Trophoblast cell (in vitro differentiated cells and primary cell): Measurements from ENCODE around the gene POU4F1.

Source experiments
- DNase-seq, 2 donors: peaks; one replicate each; pipeline ENCODE4 v3.0.0-alpha.2; 2016
- H2AFZ ChIP-seq: 2 replicates; pipeline ENCODE4 v1.6.1; 2013; ENCODE audit warnings: low read length, moderate library complexity, mild to moderate bottlenecking; ENCODE audit not compliant: insufficient read depth, poor library complexity
- H2AK5ac ChIP-seq: 2 replicates; pipeline ENCODE4 v1.6.1; 2013; ENCODE audit warnings: mild to moderate bottlenecking, low read length
- H2BK120ac ChIP-seq: 2 replicates; pipeline ENCODE4 v1.6.1; 2013; ENCODE audit warnings: low read length, mild to moderate bottlenecking, moderate library complexity; ENCODE audit not compliant: insufficient read depth, poor library complexity
- H2BK12ac ChIP-seq: 2 replicates; pipeline ENCODE4 v1.6.1; 2013; ENCODE audit warnings: mild to moderate bottlenecking, low read length, moderate library complexity
- H2BK5ac ChIP-seq: 2 replicates; pipeline ENCODE4 v1.6.1; 2013; ENCODE audit warnings: low read length, low read depth, moderate library complexity, mild to moderate bottlenecking; ENCODE audit not compliant: poor library complexity
- H3K14ac ChIP-seq: 2 replicates; pipeline ENCODE4 v1.6.1; 2013; ENCODE audit warnings: mild to moderate bottlenecking, low read length
- H3K18ac ChIP-seq: 2 replicates; pipeline ENCODE4 v1.6.1; 2013; ENCODE audit warnings: mild to moderate bottlenecking, low read length
- H3K23ac ChIP-seq: 2 replicates; pipeline ENCODE4 v1.6.1; 2013; ENCODE audit warnings: low read length
- H3K27ac ChIP-seq: 2 replicates; pipeline ENCODE4 v1.5.1; 2013; ENCODE audit warnings: low read depth, mild to moderate bottlenecking, inconsistent platforms, low read length, moderate library complexity
- H3K27me3 ChIP-seq: 2 replicates; pipeline ENCODE4 v1.6.1; 2013; ENCODE audit warnings: inconsistent platforms, mild to moderate bottlenecking, low read length, moderate library complexity; ENCODE audit not compliant: insufficient read depth
- H3K36me3 ChIP-seq, 2 experiments: 1 replicate in 1 of 2; 2 replicates in 1 of 2; pipeline ENCODE4 v1.6.1; 2013; ENCODE audit warnings: low read length in 2 of 2, mild to moderate bottlenecking in 2 of 2, moderate library complexity in 1 of 2; ENCODE audit not compliant: insufficient read depth in 2 of 2, control insufficient read depth in 1 of 2
- H3K4ac ChIP-seq: 2 replicates; pipeline ENCODE4 v1.6.1; 2013; ENCODE audit warnings: low read depth, mild to moderate bottlenecking, low read length, moderate library complexity
- H3K4me1 ChIP-seq, 2 experiments: 1 replicate in 1 of 2; 2 replicates in 1 of 2; pipeline ENCODE4 v1.6.1; 2013; ENCODE audit warnings: low read length in 2 of 2, mild to moderate bottlenecking in 2 of 2, moderate library complexity in 1 of 2; ENCODE audit not compliant: insufficient read depth in 2 of 2, control insufficient read depth in 1 of 2
- H3K4me2 ChIP-seq: 2 replicates; pipeline ENCODE4 v1.6.1; 2013; ENCODE audit warnings: inconsistent platforms, mild to moderate bottlenecking, low read length, moderate library complexity
- H3K4me3 ChIP-seq: 2 replicates; pipeline ENCODE4 v1.5.1; 2013; ENCODE audit warnings: mild to moderate bottlenecking, low read depth, low read length, inconsistent platforms
- H3K79me1 ChIP-seq: one replicate; pipeline ENCODE4 v1.6.1; 2013; ENCODE audit warnings: low read length
- H3K79me2 ChIP-seq: 2 replicates; pipeline ENCODE4 v1.6.1; 2013; ENCODE audit warnings: low read length, mild to moderate bottlenecking; ENCODE audit not compliant: control insufficient read depth, insufficient read depth, poor library complexity
- H3K9ac ChIP-seq: 2 replicates; pipeline ENCODE4 v1.6.1; 2013; ENCODE audit warnings: mild to moderate bottlenecking, low read length
- H3K9me3 ChIP-seq: 2 replicates; pipeline ENCODE4 v1.6.1; 2013; ENCODE audit warnings: low read depth, mild to moderate bottlenecking, control low read depth, inconsistent platforms, low read length; ENCODE audit not compliant: insufficient read depth
- H4K12ac ChIP-seq: 2 replicates; pipeline ENCODE4 v1.6.1; 2013; ENCODE audit warnings: low read depth, mild to moderate bottlenecking, low read length, moderate library complexity
- H4K8ac ChIP-seq: 2 replicates; pipeline ENCODE4 v1.6.1; 2013; ENCODE audit warnings: low read depth, mild to moderate bottlenecking, low read length, moderate library complexity
- H4K91ac ChIP-seq: one replicate; pipeline ENCODE4 v1.6.1; 2013; ENCODE audit warnings: low read depth, mild to moderate bottlenecking, low read length, moderate library complexity
- WGBS: extraction: QIAGEN DNeasy Blood & Tissue Kit; methylation state at CpG from one replicate; pipeline ENCODE4 v1.1.7; 2013; ENCODE audit warnings: missing lambda C conversion rate; ENCODE audit not compliant: insufficient read length, insufficient coverage; ENCODE audit errors: extremely low coverage; 5-methylcytosine and 5-hydroxymethylcytosine counted together

The POU4F1 gene

GRCh38 chr13:78598116-78598781 is 5.1 kb downstream of the POU4F1 start:
- Histone ChIP-seq H3K79me2 (no peaks in the 10 kb centered on the region), H3K18ac (no peak overlapping the region), H3K4ac (no peak overlapping the region), H3K23ac (no peak overlapping the region), H3K27me3 (peaks cover 82% of the 10 kb centered on the region), H2AFZ (no peak overlapping the region), H2AK5ac (no peak overlapping the region), H4K12ac (no peak overlapping the region), H3K36me3 (no peaks in the 10 kb centered on the region), H3K9ac (no peak overlapping the region), H2BK120ac (no peak overlapping the region), H3K4me2 (no peak overlapping the region), H3K4me3 (no peak overlapping the region), H2BK12ac (no peak overlapping the region), H3K4me1 (peaks cover 11 to 18% of the 10 kb centered on the region in 2 experiments), H3K79me1 (no peaks in the 10 kb centered on the region), H4K8ac (no peak overlapping the region), H4K91ac (no peak overlapping the region), H3K27ac (no peak overlapping the region), H3K9me3 (peaks cover 6% of the 10 kb centered on the region), H2BK5ac (no peak overlapping the region), H3K14ac (no peak overlapping the region)
- DNase-seq: no peak
- no CpG with 5 or more reads among the region's 3 CpGs for WGBS

- Histone ChIP-seq H3K4me1 (peaks cover 8 to 12% of the 10 kb centered on the region in 2 experiments), H3K27ac (no peak overlapping the region), H3K18ac (no peak overlapping the region), H4K12ac (no peak overlapping the region), H4K91ac (no peak overlapping the region), H2BK5ac (no peak overlapping the region), H2BK12ac (no peak overlapping the region), H4K8ac (no peak overlapping the region), H2AFZ (no peak overlapping the region), H3K23ac (no peak overlapping the region), H3K9ac (no peak overlapping the region), H3K27me3 (peaks cover 79% of the 10 kb centered on the region), H3K79me2 (no peaks in the 10 kb centered on the region), H3K79me1 (no peaks in the 10 kb centered on the region), H3K14ac (no peak overlapping the region), H3K9me3 (peaks cover 6% of the 10 kb centered on the region), H3K36me3 (no peaks in the 10 kb centered on the region), H2BK120ac (no peak overlapping the region), H3K4me2 (no peak overlapping the region), H2AK5ac (no peak overlapping the region), H3K4me3 (no peak overlapping the region), H3K4ac (no peak overlapping the region)
- DNase-seq: no peak
- no CpG with 5 or more reads among the region's 7 CpGs for WGBS
Observed at GRCh38 chr13:78597602-78597932, 5.8 kb downstream of the POU4F1 start.

GRCh38 chr13:78596736-78597601 is 6.4 kb downstream of the POU4F1 start:
- Histone ChIP-seq H3K9me3 (peaks cover 5% of the 10 kb centered on the region), H4K91ac (no peak overlapping the region), H3K4me2 (peak overlapping the region; percentile 98), H3K79me2 (no peaks in the 10 kb centered on the region), H3K9ac (no peak overlapping the region), H4K8ac (no peak overlapping the region), H4K12ac (no peak overlapping the region), H3K18ac (no peak overlapping the region), H3K27me3 (peaks cover 76% of the 10 kb centered on the region), H2BK12ac (no peak overlapping the region), H3K4me3 (no peak overlapping the region), H3K4me1 (peaks cover 5 to 7% of the 10 kb centered on the region in 2 experiments), H3K23ac (no peak overlapping the region), H2BK120ac (no peak overlapping the region), H3K4ac (no peak overlapping the region), H2AK5ac (no peak overlapping the region), H3K27ac (no peak overlapping the region), H2BK5ac (no peak overlapping the region), H2AFZ (no peak overlapping the region), H3K36me3 (no peaks in the 10 kb centered on the region), H3K79me1 (no peaks in the 10 kb centered on the region), H3K14ac (no peak overlapping the region)
- no peak for DNase-seq
- WGBS: no CpG with 5 or more reads among the region's 50 CpGs

- peaks cover 2% of the 10 kb centered on the region for H3K9me3 ChIP-seq
- no peak overlapping the region for H3K9ac ChIP-seq
- no peaks in the 10 kb centered on the region for H3K79me1 ChIP-seq
- no peak overlapping the region for H2BK5ac ChIP-seq
- H2BK120ac ChIP-seq: no peak overlapping the region
- no peak for DNase-seq
- H4K12ac ChIP-seq: no peak overlapping the region
- H3K4ac ChIP-seq: no peak overlapping the region
- no peak overlapping the region for H3K23ac ChIP-seq
- no peak overlapping the region for H2BK12ac ChIP-seq
- H2AK5ac ChIP-seq: no peak overlapping the region
- H4K91ac ChIP-seq: no peak overlapping the region
- no peak overlapping the region for H3K14ac ChIP-seq
- WGBS: no CpG with 5 or more reads among the region's 22 CpGs
- H3K4me2 ChIP-seq: peak overlapping the region; percentile 98
- no peak overlapping the region for H3K4me3 ChIP-seq
- peaks cover 70% of the 10 kb centered on the region for H3K27me3 ChIP-seq
- H3K18ac ChIP-seq: no peak overlapping the region
- H3K79me2 ChIP-seq: no peaks in the 10 kb centered on the region
- no peak overlapping the region for H3K27ac ChIP-seq
- H3K36me3 ChIP-seq: no peaks in the 10 kb centered on the region
- H3K4me1 ChIP-seq: peaks cover 2 to 3% of the 10 kb centered on the region in 2 experiments
- no peak overlapping the region for H4K8ac ChIP-seq
- peak overlapping the region; percentile 54 for H2AFZ ChIP-seq
Observed at GRCh38 chr13:78596399-78596735, 7.0 kb downstream of the POU4F1 start.
